ENCODE data around the gene WDR83. TPM values are rescaled to one million over a fixed set of nuclear protein-coding genes. Genes with fewer than 3 reads are reported as not detected.
A peak's percentile ranks its signal among the peaks of the same experiment; 100 is the strongest.

WDR83 gene
- total RNA-seq, 2 experiments from 2014 or later, result 6.5 to 6.6 TPM

DNA sequence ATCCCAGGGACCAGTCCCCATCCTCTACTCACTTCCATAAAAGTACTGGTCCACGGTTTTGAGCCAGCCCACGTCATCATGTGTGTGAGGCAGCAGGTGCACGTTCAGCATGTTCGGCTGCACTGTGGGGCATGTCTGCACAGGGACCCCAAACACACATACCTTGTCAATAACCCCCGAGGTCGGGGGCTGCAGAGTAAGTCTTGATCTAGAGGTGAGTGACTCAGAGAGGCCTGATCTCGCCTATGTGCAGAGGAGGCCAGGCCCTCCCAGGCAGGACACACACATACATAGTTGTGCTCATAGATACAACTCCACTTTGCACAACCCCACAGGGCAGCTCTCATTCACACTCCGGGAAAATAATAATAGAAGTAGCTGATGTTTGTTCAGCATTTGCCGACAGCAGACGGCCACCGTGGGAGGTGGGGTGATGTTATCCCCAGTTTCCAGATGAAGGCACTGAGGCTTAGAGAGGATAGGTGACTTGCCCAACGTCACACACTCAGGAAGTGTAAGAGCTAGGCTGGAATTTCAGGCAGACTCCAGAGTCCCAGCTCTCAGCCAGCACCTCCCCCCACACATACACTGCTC is 839 bp upstream of the WDR83 start:
- CTCF ChIA-PET, result interaction anchor here (0.7 to 1.7 kb wide), 3 partner anchors 26 to 300 kb away, joined by 3 to 14 read pairs (median 4); no protein-coding TSS in a partner anchor
- H3K4me3 ChIP-seq (ENCODE audit: low read length), result peak overlapping the region; percentile 94
- no peaks in the 10 kb centered on the region for H3K9me3 ChIP-seq (ENCODE audit: control insufficient read depth in 1 of 2, insufficient read depth in 1 of 2, low read length in 2 of 2)
- peak overlapping the region; percentile 98 for H3K27ac Mint-ChIP-seq
- TF ChIP-seq, protein P1, sequence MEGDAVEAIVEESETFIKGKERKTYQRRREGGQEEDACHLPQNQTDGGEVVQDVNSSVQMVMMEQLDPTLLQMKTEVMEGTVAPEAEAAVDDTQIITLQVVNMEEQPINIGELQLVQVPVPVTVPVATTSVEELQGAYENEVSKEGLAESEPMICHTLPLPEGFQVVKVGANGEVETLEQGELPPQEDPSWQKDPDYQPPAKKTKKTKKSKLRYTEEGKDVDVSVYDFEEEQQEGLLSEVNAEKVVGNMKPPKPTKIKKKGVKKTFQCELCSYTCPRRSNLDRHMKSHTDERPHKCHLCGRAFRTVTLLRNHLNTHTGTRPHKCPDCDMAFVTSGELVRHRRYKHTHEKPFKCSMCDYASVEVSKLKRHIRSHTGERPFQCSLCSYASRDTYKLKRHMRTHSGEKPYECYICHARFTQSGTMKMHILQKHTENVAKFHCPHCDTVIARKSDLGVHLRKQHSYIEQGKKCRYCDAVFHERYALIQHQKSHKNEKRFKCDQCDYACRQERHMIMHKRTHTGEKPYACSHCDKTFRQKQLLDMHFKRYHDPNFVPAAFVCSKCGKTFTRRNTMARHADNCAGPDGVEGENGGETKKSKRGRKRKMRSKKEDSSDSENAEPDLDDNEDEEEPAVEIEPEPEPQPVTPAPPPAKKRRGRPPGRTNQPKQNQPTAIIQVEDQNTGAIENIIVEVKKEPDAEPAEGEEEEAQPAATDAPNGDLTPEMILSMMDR (IDR thresholded peaks at IDR 0.05), result no peak
- POLR2A ChIA-PET, result interaction anchor here (0.7 to 2.9 kb wide), 8 partner anchors 16 to 126 kb away, joined by 3 to 13 read pairs (median 5); partner anchors contain the start of genes DHPS, JUNB, TRIR and ZNF490
- H3K9me3 Mint-ChIP-seq, result no peaks in the 10 kb centered on the region
- H3K27ac ChIP-seq (ENCODE audit: low read depth in 1 of 2, low read length in 2 of 2), result peak overlapping the region; percentile 82 to 85
- no peaks in the 10 kb centered on the region for H3K27me3 ChIP-seq (ENCODE audit: control insufficient read depth in 1 of 2, insufficient read depth in 2 of 2, low read length in 2 of 2)
- peak overlapping the region; percentile 92 for H3K4me3 Mint-ChIP-seq
- no peaks in the 10 kb centered on the region for H3K27me3 Mint-ChIP-seq
- H3K36me3 ChIP-seq (ENCODE audit: insufficient read depth, low read length), result peaks cover 40% of the 10 kb centered on the region
- intact Hi-C loops (cut with DNase I, micrococcal nuclease), result loop anchor here (2.0 to 5.0 kb wide), 5 partner anchors 33 to 743 kb away; partner anchors contain the start of genes JUNB (in 1 of the 2), ZNF490 (in 1 of the 2) and ZNF791 (in 1 of the 2)
- peaks cover 48% of the 10 kb centered on the region for H3K4me1 Mint-ChIP-seq (ENCODE audit: low read depth)
- H3K4me1 ChIP-seq (ENCODE audit: insufficient read depth, low read length), result peaks cover 64% of the 10 kb centered on the region
- DNase-seq (peak in 3 of 14 experiments; percentile 26 to 48 (median 43)), ATAC-seq (ENCODE audit: poor library complexity) (no peak)
- peaks cover 55% of the 10 kb centered on the region for H3K36me3 Mint-ChIP-seq (ENCODE audit: low read depth)

DNA sequence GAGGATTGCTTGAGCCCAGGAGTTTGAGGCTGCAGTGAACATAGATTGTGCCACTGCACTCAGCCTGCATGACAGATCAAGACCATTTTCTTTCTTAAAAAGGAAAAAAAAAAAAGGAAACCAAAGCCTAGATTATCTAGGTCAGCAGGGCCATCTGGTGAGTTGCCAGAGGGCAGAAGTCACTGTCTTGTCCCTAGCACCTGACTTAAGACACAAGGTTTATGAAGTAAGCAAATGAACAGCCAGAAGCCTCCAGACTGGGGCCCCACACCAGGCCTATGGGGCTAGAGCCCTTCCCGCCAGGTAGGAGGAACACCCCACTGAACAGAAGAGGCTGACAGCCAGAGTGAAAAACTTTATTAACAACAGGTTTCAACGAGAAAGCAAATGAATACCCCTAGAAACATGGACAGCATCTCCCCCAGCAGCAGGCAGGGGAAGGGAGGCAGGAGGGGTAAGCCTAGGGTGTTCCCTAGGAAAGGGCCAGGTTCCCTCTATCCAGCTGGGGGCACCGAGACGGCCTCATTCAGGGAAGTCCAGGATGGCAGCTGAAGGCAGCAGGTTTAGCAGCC is 1.2 kb downstream of the WDR83 start:
- Mint-ChIP-seq H3K36me3 (ENCODE audit: low read depth) (peaks cover 57% of the 10 kb centered on the region), H3K27me3 (no peaks in the 10 kb centered on the region), H3K9me3 (no peaks in the 10 kb centered on the region), H3K4me1 (ENCODE audit: low read depth) (peaks cover 53% of the 10 kb centered on the region), H3K4me3 (peak overlapping the region; percentile 92), H3K27ac (peak overlapping the region; percentile 98)
- TF ChIP-seq, protein P1 (IDR thresholded peaks at IDR 0.05), result no peak
- no peak for DNase-seq
- Histone ChIP-seq H3K4me1 (ENCODE audit: insufficient read depth, low read length) (peaks cover 66% of the 10 kb centered on the region), H3K9me3 (ENCODE audit: control insufficient read depth in 1 of 2, insufficient read depth in 1 of 2, low read length in 2 of 2) (no peaks in the 10 kb centered on the region), H3K4me3 (ENCODE audit: low read length) (no peak overlapping the region), H3K36me3 (ENCODE audit: insufficient read depth, low read length) (peaks cover 27% of the 10 kb centered on the region), H3K27me3 (ENCODE audit: control insufficient read depth in 1 of 2, insufficient read depth in 2 of 2, low read length in 2 of 2) (no peaks in the 10 kb centered on the region), H3K27ac (ENCODE audit: low read depth in 1 of 2, low read length in 2 of 2) (peak overlapping the region in 1 of 2 donors; percentile 99)
- CTCF ChIA-PET, result no interaction called here
- POLR2A ChIA-PET, result interaction anchor here (0.6 to 1.3 kb wide), 2 partner anchors 29 to 55 kb away, joined by 3 to 6 read pairs; partner anchors contain the start of gene FBXW9
- ATAC-seq (ENCODE audit: poor library complexity), result no peak
- intact Hi-C loops (cut with DNase I, micrococcal nuclease), result loop anchor here (2.0 to 5.0 kb wide), 6 partner anchors 27 to 746 kb away; partner anchors contain the start of genes JUNB (in 1 of the 2), ZNF490 (in 1 of the 2) and ZNF791 (in 1 of the 2)

DNA sequence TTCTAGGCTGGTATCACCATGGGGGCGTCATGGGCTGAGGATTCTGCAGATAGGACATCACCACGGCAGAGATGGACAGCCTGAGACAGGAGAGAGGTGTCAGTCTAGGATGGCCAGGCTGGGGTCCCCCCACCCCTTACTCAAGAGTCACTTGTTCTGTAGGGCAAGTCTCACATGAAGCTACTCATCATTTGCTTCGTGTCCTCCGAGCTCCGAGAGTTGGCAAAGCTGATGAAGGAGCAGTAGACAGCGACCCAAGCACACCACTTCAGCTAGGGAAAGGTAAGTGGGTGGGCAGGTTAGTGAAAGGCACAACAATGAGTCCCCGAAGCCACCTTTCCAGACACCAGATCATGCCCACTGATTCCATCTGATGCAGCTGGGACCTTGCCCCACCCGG is 1.7 kb downstream of the WDR83 start:
- Mint-ChIP-seq H3K4me1 (ENCODE audit: low read depth) (peaks cover 53% of the 10 kb centered on the region), H3K4me3 (peak overlapping the region; percentile 92), H3K27me3 (no peaks in the 10 kb centered on the region), H3K27ac (peak overlapping the region; percentile 98), H3K36me3 (ENCODE audit: low read depth) (peaks cover 54% of the 10 kb centered on the region), H3K9me3 (no peaks in the 10 kb centered on the region)
- Histone ChIP-seq H3K4me1 (ENCODE audit: insufficient read depth, low read length) (peaks cover 66% of the 10 kb centered on the region), H3K27me3 (ENCODE audit: control insufficient read depth in 1 of 2, insufficient read depth in 2 of 2, low read length in 2 of 2) (no peaks in the 10 kb centered on the region), H3K9me3 (ENCODE audit: control insufficient read depth in 1 of 2, insufficient read depth in 1 of 2, low read length in 2 of 2) (no peaks in the 10 kb centered on the region), H3K27ac (ENCODE audit: low read depth in 1 of 2, low read length in 2 of 2) (peak overlapping the region; percentile 89 to 99), H3K4me3 (ENCODE audit: low read length) (peak overlapping the region; percentile 85), H3K36me3 (ENCODE audit: insufficient read depth, low read length) (peaks cover 25% of the 10 kb centered on the region)
- ChIA-PET CTCF (interaction anchor here (0.9 to 2.4 kb wide), 2 partner anchors 28 to 104 kb away, joined by 4 to 16 read pairs; no protein-coding TSS in a partner anchor), POLR2A (interaction anchor here (0.6 to 2.0 kb wide), 9 partner anchors 13 to 124 kb away, joined by 3 to 28 read pairs (median 6); partner anchors contain the start of genes DHPS, FBXW9 and TRIR)
- intact Hi-C loops (cut with DNase I, micrococcal nuclease), result loop anchor here (2.0 to 5.0 kb wide), 5 partner anchors 28 to 746 kb away; partner anchors contain the start of gene JUNB (in 1 of the 2)
- TF ChIP-seq, protein P1 (IDR thresholded peaks at IDR 0.05), result no peak
- ATAC-seq (ENCODE audit: poor library complexity) (no peak), DNase-seq (no peak)

All from CD4-positive, alpha-beta T cell (primary cell).